CD4-positive, alpha-beta T cell treated with Interleukin-17A for 1 hour (primary cell): ENCODE results near the gene MED31.
A peak's percentile ranks its signal among the peaks of the same experiment; 100 is the strongest.
"Not testable (repeated sequence)": the region's sequence is repeated elsewhere in the genome, so short reads cannot be mapped to it uniquely, and the experiment has no call there.

ENCODE experiments used
- DNase-seq: peaks from one replicate; pipeline ENCODE4 v3.0.0-alpha.2; 2020

Gene MED31

DNA sequence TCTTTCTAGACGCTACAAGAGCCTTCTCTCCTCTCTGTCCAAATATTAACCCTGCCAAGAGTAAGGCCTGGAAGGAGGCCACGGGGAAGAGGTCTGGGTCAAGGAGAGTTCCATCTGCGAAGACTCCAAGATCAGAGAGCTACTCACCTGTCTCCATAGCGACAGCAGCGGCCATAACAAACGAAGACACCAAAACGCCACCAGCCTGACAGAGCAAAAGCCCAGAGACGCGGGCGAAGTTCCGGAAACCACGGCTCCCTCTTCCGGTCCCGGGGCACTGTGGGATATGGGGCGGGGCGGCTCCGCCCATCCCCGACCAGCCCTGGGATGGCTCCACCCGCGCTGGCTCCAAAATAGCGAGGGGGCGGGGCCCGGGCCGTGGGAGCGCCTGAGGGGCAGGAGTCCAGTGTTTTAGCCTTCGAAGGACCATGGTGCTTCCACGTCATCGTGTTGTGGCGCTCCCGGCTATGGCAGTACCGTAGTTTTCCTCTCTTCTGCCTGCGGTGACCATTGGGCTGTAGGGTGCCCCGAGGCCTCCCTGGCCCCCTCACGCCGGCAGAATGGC is at the start of gene MED31, which contains the start of gene C17orf100:
MED31 (minus strand) TSS at position 252 of the 565 bp plus-strand sequence; CDS start at position 175, 77 bp downstream.
C17orf100 (plus strand) TSS at position 409 of the 565 bp plus-strand sequence; CDS start at position 561, 152 bp downstream.
- peak; percentile 97 for DNase-seq

DNA sequence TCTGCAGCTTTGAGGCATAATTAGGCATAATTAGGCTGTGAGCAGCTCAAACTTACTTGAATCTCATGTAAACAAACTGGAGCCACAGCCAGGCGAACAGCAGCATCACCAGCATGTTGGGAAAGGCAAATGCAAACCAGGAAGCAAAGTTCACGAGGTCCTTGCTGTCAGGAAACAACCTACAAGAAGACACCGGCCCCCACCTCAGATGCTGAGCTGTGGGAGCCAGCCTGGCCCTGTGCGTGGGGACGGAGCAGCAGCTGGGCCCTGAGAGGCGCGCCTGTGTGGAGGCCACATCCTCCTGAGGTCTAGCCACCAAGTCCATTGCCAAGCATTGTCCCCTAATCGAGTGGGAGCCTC is 49.5 kb upstream of the MED31 start:
- no peak for DNase-seq

DNA sequence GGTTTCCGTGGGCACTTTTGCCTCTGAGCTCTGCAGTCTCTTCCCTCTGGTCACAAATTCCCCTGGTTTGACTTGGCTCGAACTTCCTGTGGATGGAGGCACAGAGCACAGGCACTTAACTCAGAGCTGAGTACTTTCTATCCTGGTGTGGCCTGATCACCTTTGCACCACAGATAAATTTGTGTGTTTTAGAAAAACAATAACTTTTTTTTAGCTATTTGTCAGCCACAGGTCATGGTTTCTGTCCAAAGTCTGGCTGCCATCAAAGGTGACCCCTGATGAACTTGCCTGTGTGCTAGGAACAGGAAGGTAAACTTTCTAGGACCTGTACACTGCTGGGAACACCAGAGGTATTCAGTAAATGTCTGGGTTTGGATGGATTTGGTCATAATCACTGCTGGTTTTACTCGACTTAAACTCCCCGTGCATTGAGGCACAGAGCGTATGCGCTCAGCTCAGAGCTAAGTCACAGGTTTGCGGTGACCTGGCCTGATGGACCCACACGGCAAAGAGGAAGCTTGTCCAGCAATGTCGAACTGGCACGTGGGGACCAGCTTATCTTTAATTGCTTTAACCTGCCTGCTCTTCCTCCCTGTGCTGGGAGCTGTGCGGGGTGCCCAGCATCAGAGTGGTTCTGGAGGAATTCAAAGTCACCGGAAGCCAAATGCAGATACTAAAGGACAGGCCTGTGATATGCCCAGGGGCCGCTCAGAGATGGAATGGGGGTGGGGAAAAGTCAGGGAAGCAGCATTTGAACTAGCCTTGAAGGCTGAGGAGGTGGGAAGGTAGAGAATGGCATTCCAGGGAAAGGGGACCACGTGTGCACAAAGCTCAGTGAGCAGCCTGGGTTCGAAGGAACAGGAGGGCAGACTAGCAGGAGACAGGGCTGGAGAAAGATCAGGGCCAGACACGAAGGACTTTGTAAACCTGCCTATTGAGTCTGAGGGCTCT is 48.9 kb upstream of the MED31 start:
- no peak for DNase-seq

DNA sequence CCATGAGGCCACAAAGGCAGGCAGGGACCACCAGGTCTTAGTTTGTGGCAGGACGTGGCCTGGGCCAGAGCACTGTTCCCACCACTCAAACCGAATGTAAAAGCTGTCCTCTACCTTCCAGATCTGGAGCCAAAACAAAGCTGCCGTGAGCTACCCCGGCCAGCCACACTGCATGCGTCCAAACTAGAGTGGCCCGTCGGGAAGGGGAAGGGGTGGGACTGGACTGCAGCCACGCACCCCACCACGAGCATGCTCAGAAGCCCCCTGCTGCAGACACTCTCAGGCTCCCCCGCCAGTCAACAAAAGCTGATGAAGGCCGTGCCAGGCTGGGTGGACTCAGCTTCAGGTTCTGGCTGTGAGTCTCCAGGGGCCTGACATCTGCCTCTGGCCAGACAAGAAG is 46.6 kb upstream of the MED31 start:
- no peak for DNase-seq

DNA sequence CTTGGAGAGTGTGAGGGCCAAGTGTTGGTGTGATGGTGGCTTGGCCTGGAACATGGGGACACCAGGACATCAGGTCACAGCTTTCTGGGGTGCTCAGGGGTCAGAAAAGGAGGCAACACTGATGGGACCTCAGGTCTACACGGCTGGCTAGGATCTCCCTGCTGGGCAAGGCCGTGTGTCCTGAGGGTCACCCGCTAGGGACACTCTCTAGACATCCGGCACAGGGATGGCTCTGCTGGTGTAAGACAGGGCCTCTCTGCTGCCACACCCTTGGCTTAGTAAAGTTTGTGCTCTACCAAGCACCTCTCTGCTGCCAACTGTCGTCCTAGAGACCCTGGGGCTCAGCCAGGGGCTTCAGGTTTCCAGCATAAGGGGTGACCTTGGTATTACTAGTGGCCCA is 45.5 kb upstream of the MED31 start:
- DNase-seq: no peak

DNA sequence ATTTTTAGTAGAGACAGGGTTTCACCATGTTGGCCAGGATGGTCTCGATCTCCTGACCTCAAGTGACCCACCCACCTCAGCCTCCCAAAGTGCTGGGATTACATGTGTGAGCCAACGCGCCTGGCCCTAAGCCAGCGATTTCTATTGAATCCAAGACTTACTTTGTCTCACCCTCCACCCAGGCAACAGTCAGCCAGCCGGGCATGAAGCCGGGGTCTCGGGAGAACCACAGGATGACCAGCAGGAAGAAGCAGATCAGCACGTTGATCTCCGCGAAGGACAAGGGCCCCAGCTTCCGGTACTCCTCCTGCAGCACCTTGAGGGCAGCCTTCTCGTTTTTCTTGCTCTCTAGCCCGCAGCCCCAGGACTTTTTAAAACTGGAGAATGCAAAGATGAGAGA is 44.2 kb upstream of the MED31 start:
- DNase-seq: no peak

DNA sequence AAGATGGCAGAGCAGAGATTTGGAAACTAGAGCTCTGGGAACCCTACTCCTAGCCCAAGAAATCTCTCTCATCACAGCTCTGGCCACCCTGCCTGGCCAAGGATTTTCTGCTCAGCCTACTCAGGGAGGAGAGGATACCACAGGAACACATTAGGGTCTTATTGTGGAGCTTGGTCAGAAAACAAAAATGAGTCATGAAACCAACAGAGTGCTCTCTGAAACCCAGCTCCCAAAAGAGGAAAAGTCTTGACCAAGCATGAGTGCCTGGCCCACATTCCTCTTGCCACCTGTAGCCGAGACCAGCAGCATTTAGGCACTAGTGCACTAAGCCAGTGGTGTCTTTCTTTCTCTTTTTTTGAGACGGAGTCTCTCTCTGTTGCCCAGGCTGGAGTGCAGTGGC is 43.6 kb upstream of the MED31 start:
- no peak for DNase-seq

DNA sequence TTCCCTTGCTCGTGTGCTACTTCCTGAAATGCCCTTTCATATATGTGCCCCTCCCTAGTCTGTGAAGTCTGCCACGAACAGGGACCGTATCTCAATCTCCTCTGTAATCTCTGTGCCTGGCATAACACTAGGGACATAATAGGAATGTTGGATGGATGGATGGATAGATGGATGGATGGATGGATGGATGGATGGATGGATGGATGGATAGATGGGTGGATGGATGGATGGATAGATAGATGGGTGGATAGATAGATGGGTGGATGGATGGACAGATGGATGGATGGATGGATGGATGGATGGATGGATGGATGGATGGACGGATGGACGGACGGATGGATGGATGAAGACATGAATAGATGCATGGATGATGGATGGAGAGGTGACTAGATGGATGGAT is 40.6 kb upstream of the MED31 start:
- DNase-seq: not testable (repeated sequence)

DNA sequence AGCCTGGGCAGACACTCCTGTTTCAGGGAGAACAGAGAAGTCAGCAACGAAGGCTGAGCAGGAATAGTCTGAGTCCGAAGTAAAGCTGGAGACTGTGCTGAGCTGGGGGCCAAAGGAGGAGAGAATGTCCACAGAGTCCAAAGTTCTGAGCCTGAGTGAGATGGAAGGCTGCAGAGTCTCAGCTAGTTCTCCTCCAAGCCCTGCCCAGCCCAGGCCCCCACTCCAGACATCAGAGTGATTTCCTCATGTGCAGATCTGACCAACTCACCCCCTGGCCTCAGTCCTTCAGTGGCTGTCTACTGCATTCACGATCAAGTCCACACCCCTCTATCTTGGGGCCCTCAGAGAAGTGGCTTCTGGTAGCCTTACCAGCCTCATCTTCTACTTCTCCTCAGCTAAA is 40.1 kb upstream of the MED31 start:
- DNase-seq: no peak

DNA sequence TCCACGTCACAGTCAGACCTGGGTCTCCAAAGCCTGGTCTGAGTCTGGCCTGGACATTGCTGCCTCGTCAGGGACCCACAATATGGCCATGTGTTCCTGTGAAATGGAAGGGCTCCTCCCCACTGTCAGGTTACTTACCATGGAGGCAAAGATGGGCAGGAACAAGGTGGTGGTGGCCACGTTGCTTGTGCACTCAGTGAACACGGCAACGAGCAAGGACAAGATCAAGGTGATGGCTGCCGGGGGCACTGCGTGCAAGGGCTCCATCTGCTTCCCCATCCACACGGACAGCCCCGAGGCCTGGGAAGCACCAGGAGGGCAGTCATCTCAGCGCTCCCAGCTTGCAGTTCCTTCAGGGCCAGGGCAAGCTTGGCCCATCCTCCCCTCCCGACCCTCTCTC is 39.2 kb upstream of the MED31 start:
- no peak for DNase-seq

DNA sequence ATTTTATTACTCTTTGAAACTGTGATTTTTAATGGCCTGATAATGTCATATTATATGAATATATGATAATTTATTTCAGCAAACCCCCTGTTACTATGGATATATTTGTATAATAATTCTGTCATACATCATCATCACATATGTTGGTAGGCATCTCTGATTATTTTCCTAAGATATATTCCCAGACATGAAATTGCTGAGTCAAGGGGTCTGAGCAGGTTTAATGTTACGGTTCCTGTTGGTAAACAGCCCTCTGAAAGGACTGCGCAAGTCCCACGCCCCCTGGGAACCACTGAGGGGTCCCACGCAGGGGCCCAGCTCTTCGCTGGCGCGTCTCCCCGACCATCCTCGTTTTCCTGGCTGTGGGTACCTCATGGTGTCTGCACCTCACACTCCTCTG is 37.5 kb upstream of the MED31 start:
- DNase-seq: no peak

DNA sequence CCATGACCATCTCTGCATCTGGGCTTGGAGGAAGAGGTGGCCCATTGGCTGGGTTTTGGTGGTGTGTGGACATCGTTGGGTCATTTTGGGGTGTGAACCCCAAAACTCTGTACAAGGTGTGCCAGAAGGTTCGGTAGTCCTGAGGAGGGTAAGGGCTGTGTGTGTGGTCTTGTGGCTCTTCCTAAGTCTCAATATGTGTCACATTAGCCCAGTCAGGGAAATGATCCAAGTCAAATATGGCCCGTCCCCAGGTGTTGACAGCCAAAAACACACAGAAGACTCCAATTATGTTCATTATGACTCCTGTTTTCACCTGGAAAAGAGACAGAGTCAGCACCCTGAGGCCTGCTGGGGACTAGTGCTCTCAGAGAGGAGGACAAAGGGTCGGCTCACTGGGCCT is 34.6 kb upstream of the MED31 start:
- DNase-seq: no peak

DNA sequence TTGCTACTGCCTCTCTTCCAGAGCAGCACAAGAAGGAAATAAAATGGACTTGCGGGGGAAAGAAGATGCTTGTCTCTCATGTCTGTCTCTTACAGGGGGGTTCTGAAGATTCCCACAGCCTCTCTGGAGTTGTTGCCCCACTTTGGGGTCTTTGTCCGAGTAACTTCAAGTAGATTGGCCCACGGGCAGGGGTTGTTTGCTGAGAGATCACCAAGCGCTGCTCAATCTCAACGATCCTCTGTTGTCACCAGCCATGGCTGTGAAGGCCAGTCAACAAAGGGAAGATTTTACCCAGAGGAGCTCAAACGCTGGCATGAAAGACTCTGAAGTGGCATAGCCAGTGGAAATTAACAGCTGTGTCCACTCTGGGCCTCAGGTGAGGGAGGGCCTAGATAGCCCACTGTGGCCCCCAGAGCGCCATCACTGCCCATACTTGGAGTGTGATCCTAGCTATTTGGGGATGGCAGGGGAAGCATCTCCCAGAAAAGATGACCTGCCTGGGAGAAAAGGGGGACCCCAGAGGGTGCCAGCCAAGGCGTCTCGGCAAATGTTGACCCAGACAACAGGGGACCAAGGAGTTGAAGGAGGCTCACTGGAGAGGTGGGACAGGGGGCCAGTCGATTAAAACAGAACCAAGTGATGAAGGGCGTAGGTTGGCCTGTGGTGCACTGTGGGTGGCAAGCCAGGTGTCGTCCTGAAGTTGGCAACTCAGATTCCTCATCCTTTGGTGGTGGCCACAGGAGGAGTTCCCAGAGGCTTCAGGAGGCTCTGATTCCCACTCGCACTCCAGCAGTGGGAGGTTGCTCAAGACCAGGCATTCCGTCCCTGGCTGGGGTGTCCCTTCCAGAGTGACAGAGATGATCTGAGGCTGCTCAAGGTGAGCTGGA is 33.7 kb upstream of the MED31 start:
- no peak for DNase-seq

DNA sequence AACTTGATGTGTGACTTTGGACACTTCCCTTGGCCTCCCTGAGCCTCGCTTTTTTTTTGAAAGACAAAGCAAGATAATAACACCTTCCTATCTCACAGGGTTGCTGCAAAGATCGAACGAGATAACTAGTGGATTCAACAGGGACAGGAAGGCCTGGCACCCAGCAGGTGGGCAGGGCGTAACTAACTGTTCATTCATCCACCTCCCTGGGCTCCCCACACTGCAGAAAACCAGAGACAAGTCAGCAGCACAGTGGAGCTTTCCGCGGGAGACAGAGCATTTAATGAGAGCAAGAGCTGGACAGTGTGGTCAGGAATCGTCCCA is 33.0 kb upstream of the MED31 start:
- no peak for DNase-seq

DNA sequence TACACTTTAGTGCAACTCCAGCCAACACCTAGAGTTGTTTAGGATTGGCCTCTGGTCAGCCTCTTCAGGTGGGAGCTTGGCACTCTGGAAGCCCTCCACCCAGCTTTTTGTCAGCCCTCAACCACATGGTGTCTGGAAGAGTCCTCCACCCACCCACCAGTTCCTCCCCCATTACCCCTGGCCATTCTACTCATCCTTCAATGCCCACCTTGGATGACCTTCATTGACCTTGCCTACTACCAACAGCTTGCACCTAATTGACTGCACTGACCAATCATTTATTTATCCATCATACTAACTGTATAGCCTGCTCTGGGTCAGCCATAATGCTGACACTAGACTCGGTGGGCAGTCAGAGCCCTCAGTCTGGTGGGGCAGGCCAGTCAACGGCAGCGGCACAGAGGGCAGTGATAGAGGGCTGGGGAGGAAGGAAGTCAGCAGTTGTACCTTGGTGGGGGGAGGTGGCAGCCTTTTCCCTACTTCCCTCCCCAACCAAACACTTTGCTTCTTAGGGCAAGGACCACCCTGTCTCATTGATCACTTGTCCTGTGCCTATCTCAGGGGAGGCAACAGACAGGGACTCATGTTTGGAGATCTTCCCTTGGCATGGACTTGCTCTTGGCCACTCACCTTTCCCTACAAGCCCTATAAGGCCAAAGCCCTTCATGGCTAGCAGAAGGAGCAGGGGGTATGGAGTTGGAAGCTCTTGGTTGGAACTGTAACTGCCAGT is 32.5 kb upstream of the MED31 start:
- DNase-seq: no peak

DNA sequence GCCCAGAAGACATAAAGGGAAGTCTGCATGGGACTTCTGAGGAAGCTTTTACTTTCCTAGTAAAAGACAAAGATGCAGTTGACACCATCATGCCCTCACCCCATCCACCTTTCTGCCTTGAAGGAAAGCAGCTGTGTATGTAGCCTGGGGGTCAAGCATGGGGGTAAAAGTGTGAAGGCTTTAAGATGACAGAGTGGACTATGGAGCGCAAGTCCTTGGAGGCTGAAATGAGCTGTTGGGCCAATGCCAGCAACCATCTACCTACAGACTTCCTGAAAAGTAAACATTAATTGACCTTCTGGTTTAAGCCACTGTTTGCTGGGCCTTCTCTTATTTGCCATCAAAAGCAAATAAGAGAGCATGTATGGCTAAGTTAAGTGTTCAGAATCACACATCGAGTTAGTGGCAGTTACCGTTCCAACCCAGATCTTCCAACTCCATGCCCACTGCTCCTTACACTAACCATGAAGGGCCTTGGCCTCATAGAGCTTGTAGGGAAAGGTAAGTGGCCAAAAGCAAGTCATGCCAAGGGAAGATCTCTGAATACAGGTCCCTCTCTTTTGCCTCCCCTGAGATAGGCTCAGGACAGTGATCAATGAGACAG is 31.8 kb upstream of the MED31 start:
- no peak for DNase-seq

DNA sequence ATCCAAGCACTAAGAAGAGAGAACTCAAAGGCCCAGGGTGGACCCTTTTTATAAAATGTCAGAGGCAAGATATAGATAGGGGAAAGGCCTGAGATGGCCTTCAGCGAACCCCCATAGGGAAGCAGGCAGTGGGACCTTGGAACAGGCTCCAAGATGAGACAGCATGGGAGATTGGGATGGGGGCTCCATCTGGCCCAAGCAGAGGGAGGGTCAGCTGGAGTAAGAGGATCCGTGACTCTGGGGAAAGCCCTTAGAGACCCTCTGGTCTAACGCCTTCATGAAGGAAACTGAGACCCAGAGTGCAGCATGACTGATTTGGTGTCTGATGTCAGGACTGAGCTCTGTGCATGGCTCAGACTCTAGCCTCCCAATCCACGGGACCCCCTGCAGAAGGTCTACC is 30.9 kb upstream of the MED31 start:
- DNase-seq: no peak

DNA sequence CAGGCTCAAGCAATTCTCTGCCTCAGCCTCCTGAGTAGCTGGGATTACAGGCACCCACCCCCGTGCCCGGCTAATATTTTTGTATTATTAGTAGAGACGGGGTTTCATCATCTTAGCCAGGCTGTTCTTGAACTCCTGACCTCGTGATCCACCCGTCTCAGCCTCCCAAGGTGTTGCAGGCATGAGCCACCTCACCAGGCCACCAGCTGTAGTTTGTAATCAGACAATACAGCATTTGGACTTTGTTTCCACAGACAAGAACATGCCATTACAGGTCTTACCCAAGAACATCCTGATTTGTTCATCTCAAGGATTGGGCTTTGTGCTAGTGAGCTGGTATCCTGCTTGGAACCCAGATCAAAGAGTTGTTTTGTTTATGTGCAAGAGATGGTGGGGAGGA is 30.3 kb upstream of the MED31 start:
- no peak for DNase-seq

DNA sequence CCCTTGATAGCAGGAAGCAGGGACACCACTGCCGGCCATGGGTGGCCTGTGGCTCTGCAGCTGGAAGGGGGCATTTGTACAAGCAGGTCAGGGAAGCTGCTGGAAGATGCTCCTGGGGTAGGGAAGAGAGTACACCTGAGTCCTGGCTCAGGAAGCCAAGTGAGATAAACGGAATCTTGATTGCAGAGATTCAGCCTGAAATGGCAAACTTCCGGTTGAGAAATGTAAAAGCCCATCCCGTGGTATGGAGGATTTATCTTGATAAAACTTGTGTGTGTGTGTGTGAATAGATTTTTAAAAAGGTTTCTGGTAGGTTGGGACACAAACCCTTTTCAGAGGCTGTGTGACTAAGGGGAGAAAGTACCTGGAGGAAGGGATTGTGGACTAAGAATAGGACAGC is 29.8 kb upstream of the MED31 start:
- no peak for DNase-seq

DNA sequence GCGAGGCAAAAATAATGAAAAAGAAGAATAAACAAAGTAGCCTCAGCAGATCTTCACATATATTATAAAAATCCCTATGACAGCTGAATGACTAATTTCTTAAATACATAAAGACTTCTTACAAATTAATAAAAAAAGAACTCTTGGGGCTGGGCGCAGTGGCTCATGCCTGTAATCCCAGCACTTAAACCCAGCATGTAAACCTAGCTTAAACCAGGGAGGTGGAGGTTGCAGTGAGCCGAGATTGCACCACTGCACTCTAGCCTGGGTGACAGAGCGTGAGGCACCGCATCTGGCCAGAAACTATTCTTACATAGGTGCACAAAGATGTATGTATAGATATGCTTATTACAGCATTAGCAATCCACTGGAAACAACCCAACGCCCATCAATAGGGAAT is 27.8 kb upstream of the MED31 start:
- DNase-seq: no peak

DNA sequence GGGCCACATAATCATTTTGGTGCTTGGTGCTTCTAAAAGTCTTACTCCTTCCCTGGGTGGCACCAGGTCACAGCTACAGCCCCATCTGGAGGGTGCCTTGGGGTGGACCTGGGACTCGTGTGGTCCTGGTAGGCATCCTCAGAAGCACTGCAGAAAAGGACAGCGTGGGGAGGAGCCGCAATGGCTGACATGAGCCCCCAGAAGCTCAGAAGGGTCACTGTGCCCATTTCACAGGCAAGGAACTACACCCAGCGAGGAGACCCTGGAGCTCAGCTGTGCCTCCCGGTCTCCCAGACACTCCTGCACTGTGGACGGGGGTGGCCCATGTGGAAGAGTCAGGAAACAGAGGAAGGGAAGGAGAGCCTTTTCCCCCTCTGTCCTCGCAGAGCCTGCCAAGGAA is 26.5 kb upstream of the MED31 start:
- no peak for DNase-seq

DNA sequence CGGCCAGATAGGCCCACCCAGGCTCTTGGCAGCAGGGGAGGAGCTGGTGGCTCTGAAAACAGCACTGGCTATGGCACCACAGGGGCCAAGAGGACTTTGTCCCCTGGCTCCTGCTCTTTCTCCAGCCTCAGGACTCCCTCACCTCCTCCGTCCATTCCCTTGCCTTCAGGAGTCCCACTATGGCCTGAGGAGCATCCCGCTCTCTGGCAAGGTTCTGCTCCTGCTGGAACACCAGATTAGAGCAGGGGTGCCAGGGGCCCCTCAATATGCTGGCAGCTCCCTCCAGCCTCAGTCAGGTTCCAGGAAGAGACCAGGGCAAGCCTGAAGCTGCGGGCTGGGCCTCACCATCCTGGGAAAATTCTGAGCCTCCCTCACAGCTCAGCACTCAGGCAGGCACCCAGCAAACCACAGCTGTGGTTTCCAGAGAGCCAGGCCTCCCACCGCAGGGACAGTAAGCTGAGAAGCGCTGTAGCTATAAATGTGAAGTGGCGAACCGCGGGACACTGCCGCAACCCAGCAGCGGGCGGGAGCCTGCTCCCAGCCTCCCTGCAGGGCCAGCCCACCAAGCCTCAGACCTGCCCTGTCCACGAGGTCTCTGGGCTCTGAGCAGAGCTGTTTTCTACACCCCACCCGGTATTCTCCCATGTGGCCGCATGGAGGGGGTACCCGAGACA is 25.9 kb upstream of the MED31 start:
- no peak for DNase-seq
